T-helper 2 cell treated with Interferon-gamma antibody and Interleukin-4, amounts not matched to agents 5 μg/mL and 100 μg/mL, for 36 hours (primary cell): Measurements from ENCODE around the gene KMT2D.

Experiments
- DNase-seq: peaks from one replicate; pipeline ENCODE4 v3.0.0; 2021; ENCODE audit warnings: low spot score
- H3K27ac Mint-ChIP-seq: one replicate; pipeline ENCODE4 v1.8.0; 2021; ENCODE audit warnings: mild to moderate bottlenecking, mixed read lengths
- H3K27me3 Mint-ChIP-seq: one replicate; pipeline ENCODE4 v1.8.0; 2021; ENCODE audit warnings: low read depth, mixed read lengths
- H3K36me3 Mint-ChIP-seq: one replicate; pipeline ENCODE4 v1.8.0; 2021; ENCODE audit warnings: low read depth, mixed read lengths
- H3K4me1 Mint-ChIP-seq: one replicate; pipeline ENCODE4 v1.8.0; 2021; ENCODE audit warnings: low read depth, mixed read lengths
- H3K4me3 Mint-ChIP-seq: one replicate; pipeline ENCODE4 v1.8.0; 2022; ENCODE audit warnings: mild to moderate bottlenecking, moderate library complexity, mixed read lengths
- H3K9me3 Mint-ChIP-seq: one replicate; pipeline ENCODE4 v1.8.0; 2021; ENCODE audit warnings: mixed read lengths

The KMT2D gene

GRCh38 chr12:49039421-49040363, 20.9 kb downstream of the KMT2D start:
- no peak overlapping the region for H3K27ac Mint-ChIP-seq
- H3K4me1 Mint-ChIP-seq: no peaks in the 10 kb centered on the region
- H3K9me3 Mint-ChIP-seq: no peaks in the 10 kb centered on the region
- no peak overlapping the region for H3K4me3 Mint-ChIP-seq
- no peak for DNase-seq
- peaks cover 70% of the 10 kb centered on the region for H3K36me3 Mint-ChIP-seq
- H3K27me3 Mint-ChIP-seq: no peaks in the 10 kb centered on the region

GRCh38 chr12:49038291-49038955, 22.2 kb downstream of the KMT2D start:
- Mint-ChIP-seq H3K36me3 (peaks cover 67% of the 10 kb centered on the region), H3K9me3 (no peaks in the 10 kb centered on the region), H3K27me3 (no peaks in the 10 kb centered on the region), H3K4me1 (no peaks in the 10 kb centered on the region), H3K27ac (no peak overlapping the region), H3K4me3 (no peak overlapping the region)
- no peak for DNase-seq

DNA sequence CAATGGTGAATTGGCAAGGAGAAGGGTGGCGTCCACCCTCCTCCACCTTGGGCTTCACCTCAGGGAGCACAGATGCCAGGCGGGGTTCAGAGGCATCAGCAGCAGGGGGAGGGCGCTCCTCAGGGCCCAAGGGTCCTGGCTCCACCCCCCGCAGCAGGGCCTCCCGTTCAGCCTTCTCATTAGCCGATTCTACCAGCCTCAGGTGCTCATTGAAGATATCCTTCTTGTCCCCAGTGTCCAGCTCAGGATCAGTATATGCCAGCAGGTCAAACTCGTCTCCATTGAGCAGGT, 22.7 kb downstream of the KMT2D start:
- no peak overlapping the region for H3K27ac Mint-ChIP-seq
- no peak overlapping the region for H3K4me3 Mint-ChIP-seq
- H3K4me1 Mint-ChIP-seq: no peaks in the 10 kb centered on the region
- DNase-seq: no peak
- H3K36me3 Mint-ChIP-seq: peaks cover 63% of the 10 kb centered on the region
- H3K9me3 Mint-ChIP-seq: no peaks in the 10 kb centered on the region
- H3K27me3 Mint-ChIP-seq: no peaks in the 10 kb centered on the region

DNA sequence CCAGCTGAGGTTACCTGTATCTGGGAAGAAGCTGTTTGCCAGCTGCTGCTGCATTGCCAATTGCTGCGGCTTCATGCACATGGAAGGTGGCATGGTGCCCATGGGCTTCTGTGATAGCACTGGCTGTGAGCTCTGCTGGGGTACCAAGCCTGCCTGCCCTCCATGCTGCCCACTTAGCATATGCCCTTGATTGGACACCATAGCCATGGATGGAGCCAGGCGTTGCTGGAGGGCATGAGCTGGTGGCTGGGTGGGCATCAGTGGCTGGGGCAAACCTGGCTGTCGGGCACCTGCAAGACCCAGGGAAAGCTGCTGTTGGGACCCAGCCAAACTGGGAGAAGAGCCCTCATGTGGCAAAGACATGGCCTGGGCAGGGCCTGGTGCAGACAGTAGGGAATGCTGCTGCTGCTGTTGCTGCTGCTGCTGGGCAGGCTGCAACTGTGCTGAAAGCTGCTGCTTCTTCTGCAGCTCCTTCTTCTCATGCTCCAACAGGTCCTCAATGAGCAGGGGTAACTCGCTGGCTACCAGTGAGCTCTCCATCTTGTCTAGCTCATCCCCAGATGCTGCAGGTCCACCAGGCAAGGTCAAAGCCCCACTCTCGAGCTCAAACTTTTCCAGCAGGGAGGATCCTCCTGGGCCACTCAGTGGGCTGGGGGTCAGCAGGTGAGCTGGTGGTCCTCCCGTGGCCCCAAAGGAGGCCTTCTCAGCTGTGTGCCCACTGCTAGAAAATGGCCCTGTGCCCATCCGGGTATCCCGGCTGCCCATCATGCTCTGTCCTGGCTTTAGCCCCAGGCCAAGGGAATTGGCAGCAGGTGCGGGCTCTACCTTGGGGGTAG, 23.3 kb downstream of the KMT2D start:
- Mint-ChIP-seq H3K27me3 (no peaks in the 10 kb centered on the region), H3K36me3 (peaks cover 64% of the 10 kb centered on the region), H3K4me3 (no peak overlapping the region), H3K27ac (no peak overlapping the region), H3K4me1 (no peaks in the 10 kb centered on the region), H3K9me3 (no peaks in the 10 kb centered on the region)
- no peak for DNase-seq

DNA sequence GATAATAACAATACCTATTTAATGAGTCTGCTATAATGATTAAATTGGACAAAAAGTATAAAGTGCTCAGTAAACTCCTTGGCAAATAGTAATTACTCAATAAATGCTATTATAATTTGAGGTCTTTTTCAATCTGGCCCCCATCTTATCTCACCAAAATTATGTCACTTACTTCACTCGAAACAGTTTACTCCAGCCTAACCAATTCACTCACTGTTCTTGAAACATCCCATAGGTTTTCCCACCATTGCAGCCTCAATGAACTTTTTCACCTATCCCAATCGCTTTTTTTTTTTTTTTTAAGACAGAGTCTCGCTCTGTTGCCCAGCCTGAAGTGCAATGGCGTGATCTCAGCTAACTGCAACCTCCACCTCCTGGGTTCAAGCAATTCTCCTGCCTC, 24.6 kb downstream of the KMT2D start:
- Mint-ChIP-seq H3K27ac (no peak overlapping the region), H3K4me3 (no peak overlapping the region), H3K9me3 (no peaks in the 10 kb centered on the region), H3K27me3 (no peaks in the 10 kb centered on the region), H3K36me3 (peaks cover 59% of the 10 kb centered on the region), H3K4me1 (no peaks in the 10 kb centered on the region)
- no peak for DNase-seq

GRCh38 chr12:49034286-49034622, 26.3 kb downstream of the KMT2D start:
- peaks cover 54% of the 10 kb centered on the region for H3K36me3 Mint-ChIP-seq
- no peaks in the 10 kb centered on the region for H3K27me3 Mint-ChIP-seq
- no peaks in the 10 kb centered on the region for H3K4me1 Mint-ChIP-seq
- H3K9me3 Mint-ChIP-seq: no peaks in the 10 kb centered on the region
- no peak overlapping the region for H3K4me3 Mint-ChIP-seq
- no peak overlapping the region for H3K27ac Mint-ChIP-seq
- no peak for DNase-seq

- Mint-ChIP-seq H3K27me3 (no peaks in the 10 kb centered on the region), H3K9me3 (no peaks in the 10 kb centered on the region), H3K36me3 (peaks cover 56% of the 10 kb centered on the region), H3K4me3 (no peak overlapping the region), H3K4me1 (no peaks in the 10 kb centered on the region), H3K27ac (no peak overlapping the region)
- no peak for DNase-seq
These were observed 26.8 kb downstream of the KMT2D start for GRCh38 chr12:49033611-49034285.

- Mint-ChIP-seq H3K36me3 (peaks cover 55% of the 10 kb centered on the region), H3K4me1 (no peaks in the 10 kb centered on the region), H3K27ac (no peak overlapping the region), H3K9me3 (no peaks in the 10 kb centered on the region), H3K4me3 (no peak overlapping the region), H3K27me3 (no peaks in the 10 kb centered on the region)
- DNase-seq: no peak
These were observed 27.7 kb downstream of the KMT2D start for GRCh38 chr12:49032679-49033447.

DNA sequence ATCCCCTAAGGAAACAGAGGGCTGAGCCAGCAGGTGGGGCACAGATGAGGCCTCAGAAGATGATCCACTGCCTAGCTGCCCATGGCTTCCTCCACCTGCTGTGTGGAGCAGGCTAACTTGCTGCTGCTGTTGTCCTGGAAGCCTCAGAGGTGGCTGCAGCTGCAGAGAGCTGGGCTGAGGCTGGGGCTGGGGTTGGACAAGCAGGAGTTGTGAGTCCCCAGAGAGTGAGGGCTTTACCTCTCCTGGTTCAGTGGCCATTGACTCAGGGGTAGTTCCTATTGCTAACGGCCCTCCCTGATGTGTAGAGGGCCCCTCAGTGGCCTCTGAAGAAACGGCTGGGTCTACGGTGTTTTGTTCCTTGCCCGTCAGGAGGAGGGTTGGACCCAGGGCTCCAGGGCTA, 28.3 kb downstream of the KMT2D start:
- no peaks in the 10 kb centered on the region for H3K9me3 Mint-ChIP-seq
- no peak for DNase-seq
- no peak overlapping the region for H3K4me3 Mint-ChIP-seq
- H3K4me1 Mint-ChIP-seq: no peaks in the 10 kb centered on the region
- no peaks in the 10 kb centered on the region for H3K27me3 Mint-ChIP-seq
- no peak overlapping the region for H3K27ac Mint-ChIP-seq
- peaks cover 57% of the 10 kb centered on the region for H3K36me3 Mint-ChIP-seq

DNA sequence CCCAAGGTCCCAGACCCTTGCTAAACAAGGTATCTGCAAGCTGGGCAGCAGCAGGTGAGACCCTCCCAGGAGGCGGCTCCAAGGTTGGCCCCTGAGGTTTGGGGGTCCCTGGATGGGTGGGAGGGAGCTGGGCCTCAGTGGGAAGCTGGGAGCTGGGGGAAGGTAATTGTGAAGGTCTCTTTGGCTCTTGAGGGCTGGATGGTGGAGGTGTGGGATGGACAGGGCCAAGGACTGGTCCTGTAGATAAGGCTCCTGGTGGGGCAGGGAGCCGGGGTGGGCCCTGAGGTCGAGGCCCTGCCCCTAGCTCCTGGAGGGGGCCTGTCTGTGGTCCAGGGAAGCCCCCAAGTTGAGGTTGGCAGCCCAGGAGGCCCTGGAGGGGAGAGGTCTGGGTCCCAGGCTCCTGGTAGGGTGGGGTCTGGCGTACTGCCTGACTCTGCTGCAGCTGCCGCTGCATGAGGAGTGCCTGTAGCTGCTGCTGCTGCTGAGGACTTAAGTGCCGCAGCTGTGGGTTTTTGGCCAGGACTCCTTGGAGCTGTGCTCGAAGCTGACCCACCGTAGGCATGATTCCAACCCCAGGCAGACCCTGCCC, 28.9 kb downstream of the KMT2D start:
- no peak for DNase-seq
- no peaks in the 10 kb centered on the region for H3K27me3 Mint-ChIP-seq
- no peak overlapping the region for H3K27ac Mint-ChIP-seq
- H3K9me3 Mint-ChIP-seq: no peaks in the 10 kb centered on the region
- H3K4me3 Mint-ChIP-seq: no peak overlapping the region
- peaks cover 53% of the 10 kb centered on the region for H3K36me3 Mint-ChIP-seq
- H3K4me1 Mint-ChIP-seq: no peaks in the 10 kb centered on the region

DNA sequence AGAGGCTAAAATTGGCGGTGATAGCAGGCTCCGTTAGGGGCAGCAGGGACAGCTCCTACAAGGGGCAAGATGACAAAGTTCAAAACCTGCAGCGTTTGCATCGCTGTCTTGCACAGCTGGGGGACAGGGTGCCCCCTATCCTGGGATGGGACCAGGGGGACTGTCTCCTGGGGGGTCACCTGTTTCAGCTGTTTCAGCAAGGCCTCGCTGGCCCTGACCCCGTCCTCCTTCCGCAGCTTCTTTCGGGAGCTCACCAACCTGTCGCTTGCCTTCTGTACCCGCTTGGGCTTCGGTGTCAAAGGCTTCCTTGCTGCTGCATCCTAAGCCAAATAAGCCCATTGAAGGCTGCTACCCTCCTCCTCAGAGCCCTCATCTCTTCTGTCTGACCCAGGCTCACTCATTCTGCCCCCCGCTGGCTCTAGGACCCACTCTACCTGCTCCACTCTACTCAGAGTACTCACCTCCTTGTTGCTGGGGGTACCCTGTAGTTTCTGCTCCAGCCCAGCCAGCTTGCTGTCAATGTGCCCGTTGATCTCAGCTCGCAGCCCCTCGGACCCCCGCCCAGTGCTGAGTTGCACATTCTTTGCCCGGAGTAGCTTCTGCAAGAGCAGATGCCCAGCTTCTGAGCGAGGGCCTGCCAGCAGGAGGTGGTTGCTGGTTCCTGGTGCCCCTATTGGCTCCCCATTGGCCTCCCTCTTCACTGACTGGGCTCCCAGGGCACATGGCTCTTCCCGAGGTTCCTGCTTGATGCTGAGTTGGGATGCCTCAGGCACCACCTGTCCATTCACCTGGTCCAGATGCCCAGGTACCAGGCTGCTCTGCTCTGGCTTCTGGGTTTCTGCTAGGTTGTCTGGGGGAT, 29.7 kb downstream of the KMT2D start:
- Mint-ChIP-seq H3K9me3 (no peaks in the 10 kb centered on the region), H3K27me3 (no peaks in the 10 kb centered on the region), H3K4me1 (no peaks in the 10 kb centered on the region), H3K36me3 (peaks cover 53% of the 10 kb centered on the region), H3K27ac (no peak overlapping the region), H3K4me3 (no peak overlapping the region)
- DNase-seq: no peak

GRCh38 chr12:49030119-49030518, 30.5 kb downstream of the KMT2D start:
- no peaks in the 10 kb centered on the region for H3K4me1 Mint-ChIP-seq
- peak overlapping the region; percentile 0 for H3K27ac Mint-ChIP-seq
- H3K36me3 Mint-ChIP-seq: peaks cover 51% of the 10 kb centered on the region
- no peaks in the 10 kb centered on the region for H3K9me3 Mint-ChIP-seq
- DNase-seq: no peak
- H3K4me3 Mint-ChIP-seq: no peak overlapping the region
- no peaks in the 10 kb centered on the region for H3K27me3 Mint-ChIP-seq
